HG02973 (cell line): Measurements from ENCODE around the gene CES4A.
A peak's percentile ranks its signal among the peaks of the same experiment; 100 is the strongest.
"Not testable (repeated sequence)": the region's sequence is repeated elsewhere in the genome, so short reads cannot be mapped to it uniquely, and the experiment has no call there.

ENCODE experiments used
- ATAC-seq: cut with Tn5 transposase; IDR thresholded peaks from one replicate; pipeline ENCODE4 v1.9.1; 2021; ENCODE audit warnings: moderate library complexity; ENCODE audit not compliant: unreplicated experiment

The CES4A gene

GRCh38 chr16:66988197-66988788 is at the start of gene CES4A:
TSS of gene CES4A (plus strand) at chr16:66988589. CDS start at chr16:66988773, 184 bp downstream.
- no peak for ATAC-seq

- no peak for ATAC-seq
Observed at GRCh38 chr16:66939366-66939765, 49.0 kb upstream of the CES4A start.

- no peak for ATAC-seq
Observed at GRCh38 chr16:66940236-66940635, 48.2 kb upstream of the CES4A start.

- no peak for ATAC-seq
Observed at GRCh38 chr16:66942981-66943380, 45.4 kb upstream of the CES4A start.

GRCh38 chr16:66943426-66944053 is 44.8 kb upstream of the CES4A start:
- ATAC-seq, result no peak

- no peak for ATAC-seq
Observed at GRCh38 chr16:66944054-66944441, 44.3 kb upstream of the CES4A start.

GRCh38 chr16:66944971-66945370 is 43.4 kb upstream of the CES4A start:
- not testable (repeated sequence) for ATAC-seq

GRCh38 chr16:66945939-66946338 is 42.5 kb upstream of the CES4A start:
- ATAC-seq, result no peak

- no peak for ATAC-seq
Observed at GRCh38 chr16:66946541-66946940, 41.8 kb upstream of the CES4A start.

GRCh38 chr16:66946974-66947301 is 41.5 kb upstream of the CES4A start:
- ATAC-seq, result no peak

- peak; percentile 56 for ATAC-seq
Observed at GRCh38 chr16:66947302-66948065, 40.9 kb upstream of the CES4A start.

- no peak for ATAC-seq
Observed at GRCh38 chr16:66948134-66948836, 40.1 kb upstream of the CES4A start.

- ATAC-seq, result no peak
Observed at GRCh38 chr16:66948837-66949225, 39.6 kb upstream of the CES4A start.

GRCh38 chr16:66949472-66949871 is 38.9 kb upstream of the CES4A start:
- no peak for ATAC-seq

GRCh38 chr16:66950437-66950836 is 38.0 kb upstream of the CES4A start:
- ATAC-seq, result peak; percentile 43

- no peak for ATAC-seq
Observed at GRCh38 chr16:66950971-66951790, 37.2 kb upstream of the CES4A start.

- ATAC-seq, result no peak
Observed at GRCh38 chr16:66952430-66953110, 35.8 kb upstream of the CES4A start.

GRCh38 chr16:66953462-66954096 is 34.8 kb upstream of the CES4A start:
- ATAC-seq, result no peak

GRCh38 chr16:66954097-66954659 is 34.2 kb upstream of the CES4A start:
- ATAC-seq, result no peak
